CD4-positive, alpha-beta T cell treated with Interleukin-10 for 1 hour (primary cell): ENCODE results near the gene DMWD.
"Not testable (repeated sequence)": the region's sequence is repeated elsewhere in the genome, so short reads cannot be mapped to it uniquely, and the experiment has no call there.

Experiments
- DNase-seq: peaks from one replicate; pipeline ENCODE4 v3.0.0-alpha.2; 2020

DMWD gene

DNA sequence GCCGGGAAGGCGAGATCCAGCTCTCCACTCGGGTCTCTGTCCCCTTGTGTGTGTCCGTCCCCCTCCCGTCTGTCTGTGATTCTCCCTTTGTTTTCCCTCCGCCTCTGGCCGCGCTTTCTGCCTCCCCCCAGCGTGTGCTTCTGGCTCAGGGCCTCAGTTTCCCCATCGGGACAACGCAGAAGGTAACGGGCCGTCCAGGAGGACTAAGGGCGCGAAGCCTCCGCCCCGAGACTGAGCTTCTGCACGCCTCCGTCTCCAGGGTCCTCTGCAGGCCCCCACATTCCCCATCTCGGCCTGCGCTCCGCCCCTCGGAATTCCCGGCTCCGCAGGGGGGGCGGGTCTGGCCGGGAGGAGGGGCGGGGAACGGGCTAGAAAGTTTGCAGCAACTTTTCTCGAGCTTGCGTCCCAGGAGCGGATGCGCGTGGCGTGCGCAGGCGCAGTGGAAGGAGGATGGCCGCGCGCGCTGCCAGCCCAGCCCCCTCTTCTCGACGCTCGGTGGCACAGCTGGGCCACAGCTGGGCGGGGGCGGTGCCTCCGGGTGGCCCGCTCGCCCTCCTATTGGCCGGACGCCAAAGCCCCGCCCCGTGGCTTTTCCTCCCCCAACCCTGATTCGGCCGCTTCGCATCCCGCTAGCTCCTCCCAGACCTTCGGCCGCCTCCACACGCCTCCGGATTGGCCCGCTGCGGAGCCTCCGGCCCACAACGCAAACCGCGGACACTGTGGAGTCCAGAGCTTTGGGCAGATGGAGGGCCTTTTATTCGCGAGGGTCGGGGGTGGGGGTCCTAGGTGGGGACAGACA is 23.5 kb downstream of the DMWD start, which contains the start of gene SIX5:
TSS of gene SIX5 (minus strand) at position 269 of the 799 bp plus-strand sequence. CDS start 408 bp downstream, outside the sequence.
- DNase-seq = peak; percentile 96

GRCh38 chr19:45768655-45768983 is 24.0 kb downstream of the DMWD start:
- peak; percentile 46 for DNase-seq

DNA sequence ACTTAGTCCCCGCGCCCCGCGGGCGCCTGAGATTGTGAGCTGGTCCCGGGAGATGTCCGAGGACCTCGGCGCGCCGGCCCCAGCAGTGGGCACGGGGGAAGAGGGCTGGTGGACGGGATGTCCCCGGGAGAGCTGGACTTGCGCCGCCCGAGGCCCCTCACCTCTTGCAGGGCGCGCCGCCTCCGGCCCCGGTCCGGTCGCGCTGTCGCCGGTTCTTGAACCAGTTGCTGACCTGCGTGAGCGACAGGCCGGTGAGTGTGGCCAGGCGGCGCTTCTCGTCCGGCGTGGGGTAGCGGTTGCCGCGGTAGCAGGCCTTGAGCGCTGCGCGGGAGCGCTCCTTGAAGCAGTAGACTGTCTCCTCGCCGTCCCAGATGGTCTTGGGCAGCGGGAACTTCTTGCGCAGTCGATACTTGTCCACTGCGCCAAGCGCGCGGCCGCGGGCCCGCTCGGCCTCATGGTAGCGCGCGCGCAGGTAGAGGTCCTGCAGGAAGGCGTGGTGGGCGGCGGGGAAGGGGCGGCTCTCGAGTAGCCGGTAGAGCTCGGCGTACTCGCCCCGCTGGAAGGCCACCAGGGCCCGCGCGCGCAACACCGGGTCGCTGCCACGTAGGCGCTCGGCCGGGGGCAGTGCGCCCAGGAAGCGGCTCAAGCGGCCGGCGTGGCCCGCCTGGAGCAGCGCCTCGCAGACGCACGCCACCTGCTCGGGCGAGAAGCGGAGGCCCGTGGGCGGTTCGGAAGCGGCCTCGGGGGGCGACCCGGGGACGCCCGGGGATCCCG is 24.6 kb downstream of the DMWD start:
- peak; percentile 5 for DNase-seq

- DNase-seq = no peak
Measured at GRCh38 chr19:45767410-45767880, 25.2 kb downstream of the DMWD start.

- DNase-seq = no peak
Measured at GRCh38 chr19:45766869-45767346, 25.7 kb downstream of the DMWD start.

GRCh38 chr19:45766296-45766868 is 26.3 kb downstream of the DMWD start:
- DNase-seq = no peak

- DNase-seq = no peak
Measured at GRCh38 chr19:45765702-45766295, 26.8 kb downstream of the DMWD start.

GRCh38 chr19:45764945-45765701 is 27.5 kb downstream of the DMWD start:
- DNase-seq = no peak

DNA sequence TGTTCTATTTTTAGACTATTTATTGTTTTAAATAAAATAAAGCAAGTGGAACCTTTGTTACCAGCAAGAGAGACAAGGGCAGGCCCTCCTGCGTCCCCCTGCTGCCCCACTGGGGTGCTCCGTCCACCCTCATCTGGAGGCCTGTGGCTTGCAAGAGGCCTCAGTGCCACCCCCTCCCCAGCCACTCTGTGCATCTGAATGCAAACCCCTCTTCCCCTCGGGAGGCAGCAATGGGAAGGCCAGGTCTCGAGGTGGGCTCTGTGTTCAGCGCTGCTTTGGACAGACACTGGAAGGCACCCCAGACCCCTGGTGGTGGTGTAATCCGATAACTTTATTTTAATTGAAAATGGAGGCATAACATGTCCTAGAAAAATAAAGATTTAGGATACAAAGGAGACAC is 28.2 kb downstream of the DMWD start:
- DNase-seq = no peak

DNA sequence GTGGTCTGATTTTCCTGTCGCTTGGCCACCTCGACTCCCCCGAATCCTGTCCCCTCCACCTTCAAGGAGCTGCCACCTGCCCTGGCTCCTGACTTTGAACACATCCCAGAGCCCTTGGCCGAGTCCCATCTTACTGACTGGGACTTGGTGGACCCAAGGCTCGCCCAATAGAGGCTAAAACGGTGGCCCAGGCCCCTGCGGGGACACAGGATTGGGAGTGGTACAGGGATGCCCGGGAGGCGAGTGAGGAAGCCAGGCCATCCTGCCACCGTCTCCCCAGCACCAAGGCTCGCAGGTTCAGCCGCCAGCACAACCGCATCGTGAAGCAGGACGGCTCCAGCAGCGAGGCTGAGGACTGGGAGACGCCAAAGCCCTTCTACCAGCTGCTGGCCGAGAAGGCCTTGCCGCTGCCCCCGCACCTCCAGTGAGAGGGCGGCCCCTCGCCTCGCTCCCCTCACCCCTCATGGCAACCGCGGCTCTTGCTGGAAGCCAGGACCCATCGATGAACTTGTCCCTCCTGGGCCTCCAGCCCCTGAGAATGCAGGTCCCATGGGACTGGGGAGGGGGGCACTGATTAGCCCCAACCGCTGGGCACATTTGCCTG is 28.9 kb downstream of the DMWD start:
- DNase-seq = no peak

DNA sequence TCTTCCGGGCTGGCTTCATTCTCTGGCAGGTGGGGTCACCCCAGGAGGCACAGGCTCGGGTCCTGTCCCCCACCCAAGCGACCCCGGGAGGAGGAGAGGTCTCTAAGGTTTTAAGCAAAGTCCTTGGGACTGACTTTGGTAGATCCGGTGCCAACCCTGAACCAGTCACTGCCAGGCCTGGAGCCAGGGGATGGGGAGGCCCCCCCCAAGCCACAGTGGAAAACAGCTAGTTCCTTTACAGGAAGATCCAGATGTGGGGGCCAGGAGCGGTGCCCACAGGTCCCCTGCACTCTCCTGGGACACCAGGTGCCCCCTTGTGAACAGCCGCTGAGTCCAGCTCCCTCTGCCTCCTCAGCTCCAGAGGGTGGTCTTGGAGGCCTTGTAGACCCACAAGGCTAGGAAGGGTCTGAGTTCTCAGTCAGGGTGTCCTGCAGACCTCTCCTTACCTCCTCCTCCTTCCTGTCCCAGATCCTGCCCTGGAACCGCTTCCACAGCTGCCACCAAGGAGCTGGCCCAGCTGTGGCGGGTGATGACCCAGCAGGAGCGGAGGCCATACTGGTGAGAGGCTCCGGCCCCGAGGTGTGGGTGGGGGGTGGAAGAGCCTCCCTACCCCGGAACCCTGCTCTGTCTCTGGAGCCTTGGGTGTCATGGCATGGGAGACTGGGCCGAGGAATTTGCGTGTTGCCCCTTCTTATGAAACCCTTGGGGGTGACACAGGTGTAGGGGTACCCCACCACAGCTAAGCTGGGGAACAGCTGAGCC is 29.6 kb downstream of the DMWD start:
- DNase-seq = no peak

DNA sequence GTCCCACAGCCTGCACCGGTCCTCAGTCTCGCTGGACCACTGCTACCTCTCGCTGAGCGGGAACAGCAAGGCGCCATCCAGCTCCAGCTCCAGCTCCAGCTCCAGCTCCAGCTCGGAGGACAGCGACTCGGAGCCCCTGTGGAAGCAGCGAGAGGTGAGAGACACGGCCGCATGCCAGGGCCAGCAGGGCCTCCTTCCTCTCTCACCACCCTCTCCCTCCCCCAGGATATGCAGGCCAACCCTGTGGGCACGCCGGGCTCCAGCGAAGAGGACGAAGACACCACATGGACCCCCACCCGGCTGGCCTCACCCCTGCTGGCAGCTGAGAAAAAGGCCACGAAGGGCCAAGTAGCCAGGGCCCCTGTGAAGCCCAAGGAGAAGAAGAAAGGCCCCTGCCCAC is 30.9 kb downstream of the DMWD start:
- DNase-seq = no peak

DNA sequence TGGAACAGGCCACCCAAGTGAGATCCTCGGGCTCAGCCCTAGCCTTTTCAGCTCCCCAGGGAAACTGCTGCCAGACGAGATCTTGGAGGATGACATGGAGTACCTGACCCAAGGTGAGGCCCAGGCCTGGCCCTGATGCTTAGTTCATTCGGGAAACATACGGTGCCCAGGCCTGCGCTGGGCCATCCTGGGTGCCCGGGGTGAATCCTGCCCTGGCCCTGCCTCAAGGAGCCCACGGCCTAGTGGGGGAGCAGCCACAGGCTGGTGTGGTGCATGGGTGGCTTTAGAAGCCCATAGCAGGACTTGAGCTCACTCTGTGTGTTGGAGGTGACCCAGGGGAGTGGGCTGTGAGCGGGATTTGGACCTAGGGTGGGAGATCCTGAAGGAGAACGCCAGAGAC is 33.7 kb downstream of the DMWD start:
- no peak for DNase-seq

- no peak for DNase-seq
Measured at GRCh38 chr19:45757695-45758094, 35.0 kb downstream of the DMWD start.

- no peak for DNase-seq
Measured at GRCh38 chr19:45754323-45754722, 38.3 kb downstream of the DMWD start.

- DNase-seq = no peak
Measured at GRCh38 chr19:45753548-45753947, 39.1 kb downstream of the DMWD start.

DNA sequence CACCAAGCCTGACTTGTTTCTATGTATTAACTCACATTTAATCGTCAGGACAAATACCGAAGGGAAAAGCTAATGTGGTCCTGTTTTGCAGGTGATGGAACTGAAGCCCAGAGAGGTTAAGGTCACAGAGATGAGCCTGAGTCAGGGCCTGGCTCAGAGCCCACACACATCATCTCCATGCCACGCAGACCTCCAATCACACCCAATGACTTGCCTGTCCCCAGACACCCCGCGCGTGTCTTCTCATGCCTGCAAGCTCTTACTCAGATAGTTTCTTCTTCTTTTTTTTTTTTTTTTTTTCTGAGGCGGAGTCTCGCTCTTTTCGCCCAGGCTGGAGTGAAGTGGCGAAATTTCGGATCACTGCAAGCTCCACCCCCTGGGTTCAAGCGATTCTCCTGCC is 40.0 kb downstream of the DMWD start:
- no peak for DNase-seq

- DNase-seq = not testable (repeated sequence)
Measured at GRCh38 chr19:45751483-45751882, 41.2 kb downstream of the DMWD start.

- DNase-seq = no peak
Measured at GRCh38 chr19:45747513-45747912, 45.1 kb downstream of the DMWD start.

- DNase-seq = no peak
Measured at GRCh38 chr19:45746866-45747265, 45.8 kb downstream of the DMWD start.

- no peak for DNase-seq
Measured at GRCh38 chr19:45745606-45746005, 47.0 kb downstream of the DMWD start.
